ENCODE measurements around the gene ENTREP1. TPM values are rescaled to one million over a fixed set of nuclear protein-coding genes. Genes with fewer than 3 reads are reported as not detected.

Gene ENTREP1
- total RNA-seq, 2 donors from 2014 or later, result not detected

GRCh38 chr9:69357030-69357775, 32.2 kb downstream of the ENTREP1 start:
- no peaks in the 10 kb centered on the region for H3K4me1 Mint-ChIP-seq (ENCODE audit: low read depth)
- ATAC-seq (replicated peaks in 1 of 2) (no peak), DNase-seq (no peak)
- no peak overlapping the region for H3K4me3 Mint-ChIP-seq
- no peaks in the 10 kb centered on the region for H3K9me3 Mint-ChIP-seq
- peaks cover 27% of the 10 kb centered on the region for H3K27me3 Mint-ChIP-seq (ENCODE audit: low read depth)
- H3K36me3 Mint-ChIP-seq (ENCODE audit: insufficient read depth in 2 of 2), result no peaks in the 10 kb centered on the region
- no peak overlapping the region for H3K27ac Mint-ChIP-seq

- no peaks in the 10 kb centered on the region for H3K4me1 Mint-ChIP-seq (ENCODE audit: low read depth)
- ATAC-seq (replicated peaks in 1 of 2), result no peak
Measured at GRCh38 chr9:69357821-69358220, 32.8 kb downstream of the ENTREP1 start.

GRCh38 chr9:69363191-69363590, 38.2 kb downstream of the ENTREP1 start:
- Mint-ChIP-seq H3K4me3 (no peak overlapping the region), H3K4me1 (ENCODE audit: low read depth) (no peaks in the 10 kb centered on the region), H3K27ac (no peak overlapping the region), H3K9me3 (peaks cover 0 to under 1% of the 10 kb centered on the region in 2 donors), H3K36me3 (ENCODE audit: insufficient read depth in 2 of 2) (no peaks in the 10 kb centered on the region), H3K27me3 (ENCODE audit: low read depth) (peaks cover 20% of the 10 kb centered on the region)
- no peak for ATAC-seq (replicated peaks in 1 of 2)
- no peak for DNase-seq

More at GRCh38 chr9:69357821-69358220, 32.8 kb downstream of the ENTREP1 start:
- Mint-ChIP-seq H3K36me3 (ENCODE audit: insufficient read depth in 2 of 2) (no peaks in the 10 kb centered on the region), H3K27ac (no peak overlapping the region), H3K9me3 (no peaks in the 10 kb centered on the region), H3K27me3 (ENCODE audit: low read depth) (peaks cover 27% of the 10 kb centered on the region), H3K4me3 (no peak overlapping the region)
- no peak for DNase-seq

- Mint-ChIP-seq H3K9me3 (peaks cover 0 to 3% of the 10 kb centered on the region in 2 donors), H3K27me3 (ENCODE audit: low read depth) (peaks cover 33% of the 10 kb centered on the region), H3K4me3 (no peak overlapping the region), H3K36me3 (ENCODE audit: insufficient read depth in 2 of 2) (no peaks in the 10 kb centered on the region), H3K27ac (no peak overlapping the region), H3K4me1 (ENCODE audit: low read depth) (no peaks in the 10 kb centered on the region)
- no peak for ATAC-seq (replicated peaks in 1 of 2)
- no peak for DNase-seq
Measured at GRCh38 chr9:69364510-69365150, 39.6 kb downstream of the ENTREP1 start.

GRCh38 chr9:69370430-69370829, 45.4 kb downstream of the ENTREP1 start:
- Mint-ChIP-seq H3K27ac (no peak overlapping the region), H3K27me3 (ENCODE audit: low read depth) (peaks cover 33% of the 10 kb centered on the region), H3K9me3 (peaks cover 0 to 3% of the 10 kb centered on the region in 2 donors), H3K4me3 (no peak overlapping the region), H3K36me3 (ENCODE audit: insufficient read depth in 2 of 2) (no peaks in the 10 kb centered on the region), H3K4me1 (ENCODE audit: low read depth) (no peaks in the 10 kb centered on the region)
- DNase-seq, result no peak
- no peak for ATAC-seq (replicated peaks in 1 of 2)

GRCh38 chr9:69371001-69371400, 46.0 kb downstream of the ENTREP1 start:
- Mint-ChIP-seq H3K9me3 (peaks cover 0 to 3% of the 10 kb centered on the region in 2 donors), H3K27ac (no peak overlapping the region), H3K36me3 (ENCODE audit: insufficient read depth in 2 of 2) (no peaks in the 10 kb centered on the region), H3K4me3 (no peak overlapping the region), H3K4me1 (ENCODE audit: low read depth) (no peaks in the 10 kb centered on the region), H3K27me3 (ENCODE audit: low read depth) (peaks cover 29% of the 10 kb centered on the region)
- ATAC-seq (replicated peaks in 1 of 2) (no peak), DNase-seq (no peak)

- H3K27me3 Mint-ChIP-seq (ENCODE audit: low read depth), result peaks cover 18% of the 10 kb centered on the region
- H3K9me3 Mint-ChIP-seq, result no peaks in the 10 kb centered on the region
- DNase-seq (no peak), ATAC-seq (replicated peaks in 1 of 2) (no peak)
- no peaks in the 10 kb centered on the region for H3K36me3 Mint-ChIP-seq (ENCODE audit: insufficient read depth in 2 of 2)
- H3K27ac Mint-ChIP-seq, result no peak overlapping the region
- H3K4me3 Mint-ChIP-seq, result no peak overlapping the region
- no peaks in the 10 kb centered on the region for H3K4me1 Mint-ChIP-seq (ENCODE audit: low read depth)
Measured at GRCh38 chr9:69376651-69377050, 51.6 kb downstream of the ENTREP1 start.

GRCh38 chr9:69377291-69377690, 52.3 kb downstream of the ENTREP1 start:
- Mint-ChIP-seq H3K4me1 (ENCODE audit: low read depth) (no peaks in the 10 kb centered on the region), H3K9me3 (no peaks in the 10 kb centered on the region), H3K36me3 (ENCODE audit: insufficient read depth in 2 of 2) (no peaks in the 10 kb centered on the region), H3K4me3 (no peak overlapping the region), H3K27ac (no peak overlapping the region), H3K27me3 (ENCODE audit: low read depth) (peaks cover 18% of the 10 kb centered on the region)
- no peak for ATAC-seq (replicated peaks in 1 of 2)
- DNase-seq, result no peak

GRCh38 chr9:69377981-69378380, 53.0 kb downstream of the ENTREP1 start:
- DNase-seq (no peak), ATAC-seq (replicated peaks in 1 of 2) (no peak)
- no peak overlapping the region for H3K27ac Mint-ChIP-seq
- no peaks in the 10 kb centered on the region for H3K9me3 Mint-ChIP-seq
- H3K36me3 Mint-ChIP-seq (ENCODE audit: insufficient read depth in 2 of 2), result no peaks in the 10 kb centered on the region
- H3K27me3 Mint-ChIP-seq (ENCODE audit: low read depth), result peaks cover 18% of the 10 kb centered on the region
- H3K4me1 Mint-ChIP-seq (ENCODE audit: low read depth), result no peaks in the 10 kb centered on the region
- no peak overlapping the region for H3K4me3 Mint-ChIP-seq

GRCh38 chr9:69379270-69379982, 54.4 kb downstream of the ENTREP1 start:
- Mint-ChIP-seq H3K27me3 (ENCODE audit: low read depth) (peaks cover 31% of the 10 kb centered on the region), H3K27ac (no peak overlapping the region), H3K9me3 (no peaks in the 10 kb centered on the region), H3K4me3 (no peak overlapping the region), H3K36me3 (ENCODE audit: insufficient read depth in 2 of 2) (no peaks in the 10 kb centered on the region), H3K4me1 (ENCODE audit: low read depth) (no peaks in the 10 kb centered on the region)
- DNase-seq, result no peak
- no peak for ATAC-seq (replicated peaks in 1 of 2)

GRCh38 chr9:69380301-69380700, 55.3 kb downstream of the ENTREP1 start:
- DNase-seq (no peak), ATAC-seq (replicated peaks in 1 of 2) (no peak)
- Mint-ChIP-seq H3K4me1 (ENCODE audit: low read depth) (no peaks in the 10 kb centered on the region), H3K27me3 (ENCODE audit: low read depth) (peaks cover 24% of the 10 kb centered on the region), H3K4me3 (no peak overlapping the region), H3K27ac (no peak overlapping the region), H3K36me3 (ENCODE audit: insufficient read depth in 2 of 2) (no peaks in the 10 kb centered on the region), H3K9me3 (no peaks in the 10 kb centered on the region)

- ATAC-seq (replicated peaks in 1 of 2), result no peak
Measured at GRCh38 chr9:69380811-69381210, 55.8 kb downstream of the ENTREP1 start.

GRCh38 chr9:69382135-69382534, 57.1 kb downstream of the ENTREP1 start:
- H3K27ac Mint-ChIP-seq, result no peak overlapping the region
- no peaks in the 10 kb centered on the region for H3K9me3 Mint-ChIP-seq
- no peak for ATAC-seq (replicated peaks in 1 of 2)
- no peak for DNase-seq
- H3K4me1 Mint-ChIP-seq (ENCODE audit: low read depth), result no peaks in the 10 kb centered on the region
- H3K36me3 Mint-ChIP-seq (ENCODE audit: insufficient read depth in 2 of 2), result no peaks in the 10 kb centered on the region
- no peak overlapping the region for H3K4me3 Mint-ChIP-seq
- peaks cover 38% of the 10 kb centered on the region for H3K27me3 Mint-ChIP-seq (ENCODE audit: low read depth)

More at GRCh38 chr9:69380811-69381210, 55.8 kb downstream of the ENTREP1 start:
- H3K27ac Mint-ChIP-seq, result no peak overlapping the region
- H3K27me3 Mint-ChIP-seq (ENCODE audit: low read depth), result peaks cover 27% of the 10 kb centered on the region
- no peak overlapping the region for H3K4me3 Mint-ChIP-seq
- H3K9me3 Mint-ChIP-seq, result no peaks in the 10 kb centered on the region
- H3K36me3 Mint-ChIP-seq (ENCODE audit: insufficient read depth in 2 of 2), result no peaks in the 10 kb centered on the region
- H3K4me1 Mint-ChIP-seq (ENCODE audit: low read depth), result no peaks in the 10 kb centered on the region
- DNase-seq, result no peak
